ENCODE data around the gene CAMTA1.

Gene CAMTA1

GRCh38 chr1:7120863-7121621 lies 335.8 kb downstream of the CAMTA1 start:
- no peak for DNase-seq (ENCODE audit: low read depth)
- TF ChIP-seq CTCF (IDR thresholded peaks at IDR 0.05; ENCODE audit: low read depth, low read length, missing control alignments), result no peak
- no peak overlapping the region for H3K4me3 ChIP-seq (ENCODE audit: low read depth, low read length)

- TF ChIP-seq CTCF (IDR thresholded peaks at IDR 0.05; ENCODE audit: low read depth, low read length, missing control alignments), result no peak
- DNase-seq (ENCODE audit: low read depth), result no peak
- no peak overlapping the region for H3K4me3 ChIP-seq (ENCODE audit: low read depth, low read length)
Measured at GRCh38 chr1:7121622-7121988, 336.4 kb downstream of the CAMTA1 start.

- TF ChIP-seq CTCF (IDR thresholded peaks at IDR 0.05; ENCODE audit: low read depth, low read length, missing control alignments), result no peak
- DNase-seq (ENCODE audit: low read depth), result no peak
- no peak overlapping the region for H3K4me3 ChIP-seq (ENCODE audit: low read depth, low read length)
Measured at GRCh38 chr1:7127322-7128075, 342.2 kb downstream of the CAMTA1 start.

- H3K4me3 ChIP-seq (ENCODE audit: low read depth, low read length), result no peak overlapping the region
- DNase-seq (ENCODE audit: low read depth), result no peak
- no peak for TF ChIP-seq CTCF (IDR thresholded peaks at IDR 0.05; ENCODE audit: low read depth, low read length, missing control alignments)
Measured at GRCh38 chr1:7128293-7128692, 343.0 kb downstream of the CAMTA1 start.

- no peak for DNase-seq (ENCODE audit: low read depth)
- no peak overlapping the region for H3K4me3 ChIP-seq (ENCODE audit: low read depth, low read length)
- no peak for TF ChIP-seq CTCF (IDR thresholded peaks at IDR 0.05; ENCODE audit: low read depth, low read length, missing control alignments)
Measured at GRCh38 chr1:7130127-7130526, 344.9 kb downstream of the CAMTA1 start.

- TF ChIP-seq CTCF (IDR thresholded peaks at IDR 0.05; ENCODE audit: low read depth, low read length, missing control alignments), result no peak
- no peak overlapping the region for H3K4me3 ChIP-seq (ENCODE audit: low read depth, low read length)
- no peak for DNase-seq (ENCODE audit: low read depth)
Measured at GRCh38 chr1:7135493-7135892, 350.2 kb downstream of the CAMTA1 start.

Data from GM12864 (cell line).